Measurements from ENCODE around the gene ZFAND3.
"Not testable (repeated sequence)": the region's sequence is repeated elsewhere in the genome, so short reads cannot be mapped to it uniquely, and the experiment has no call there.

Gene ZFAND3

DNA sequence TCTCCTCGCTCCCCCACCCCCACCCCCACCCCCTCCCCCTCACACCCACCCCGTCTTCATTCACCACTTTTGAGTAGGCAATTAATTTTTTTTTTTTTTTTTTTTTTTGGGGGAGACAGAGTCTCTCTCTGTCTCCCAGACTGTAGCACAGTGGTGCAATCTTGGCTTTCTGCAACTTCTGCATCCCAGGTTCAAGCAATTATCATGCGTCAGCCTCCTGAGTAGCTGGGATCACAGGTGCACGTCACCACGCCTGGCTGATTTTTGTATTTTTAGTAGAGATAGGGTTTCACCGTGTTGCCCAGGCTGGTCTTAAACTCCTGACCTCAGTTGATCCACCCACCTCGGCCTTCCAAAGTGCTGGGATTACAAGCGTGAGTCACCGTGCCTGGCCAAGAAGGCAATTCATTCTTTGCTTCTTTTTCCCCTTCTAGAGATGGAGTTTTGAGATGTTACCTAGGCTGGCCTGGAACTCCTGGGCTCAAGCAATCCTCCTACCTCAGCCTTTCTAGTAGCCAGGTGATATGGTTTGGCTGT, 230.4 kb downstream of the ZFAND3 start:
- DNase-seq (ENCODE audit: low spot score), result not testable (repeated sequence)

DNA sequence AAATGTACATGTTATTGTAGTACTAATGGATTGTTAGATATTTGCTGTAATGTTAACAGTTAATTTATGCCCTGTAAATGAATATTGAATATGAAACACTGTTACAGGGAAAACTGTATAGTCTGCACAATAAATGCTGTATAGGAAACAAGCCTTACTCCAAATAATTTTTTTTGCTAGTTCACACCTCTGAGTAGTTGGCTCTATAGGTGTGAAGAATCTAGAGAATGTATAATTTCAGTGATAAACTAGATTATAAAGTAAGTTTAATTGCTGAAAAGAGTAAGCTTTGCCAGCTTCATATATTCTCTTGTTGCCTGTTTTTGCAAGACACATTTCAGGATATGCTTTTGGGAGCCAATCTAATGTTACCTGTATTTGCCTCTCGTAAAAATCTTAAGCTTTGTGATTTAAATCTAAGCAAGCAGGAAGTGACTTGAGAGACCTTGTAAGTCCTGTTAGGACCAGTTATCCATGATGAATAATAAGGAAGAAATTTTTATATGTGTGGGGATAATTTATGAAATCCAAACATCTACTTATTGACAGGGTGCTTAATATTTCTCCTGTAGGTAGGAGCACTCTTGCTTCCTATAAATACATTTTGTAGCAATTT, 232.4 kb downstream of the ZFAND3 start:
- DNase-seq (ENCODE audit: low spot score), result no peak

DNA sequence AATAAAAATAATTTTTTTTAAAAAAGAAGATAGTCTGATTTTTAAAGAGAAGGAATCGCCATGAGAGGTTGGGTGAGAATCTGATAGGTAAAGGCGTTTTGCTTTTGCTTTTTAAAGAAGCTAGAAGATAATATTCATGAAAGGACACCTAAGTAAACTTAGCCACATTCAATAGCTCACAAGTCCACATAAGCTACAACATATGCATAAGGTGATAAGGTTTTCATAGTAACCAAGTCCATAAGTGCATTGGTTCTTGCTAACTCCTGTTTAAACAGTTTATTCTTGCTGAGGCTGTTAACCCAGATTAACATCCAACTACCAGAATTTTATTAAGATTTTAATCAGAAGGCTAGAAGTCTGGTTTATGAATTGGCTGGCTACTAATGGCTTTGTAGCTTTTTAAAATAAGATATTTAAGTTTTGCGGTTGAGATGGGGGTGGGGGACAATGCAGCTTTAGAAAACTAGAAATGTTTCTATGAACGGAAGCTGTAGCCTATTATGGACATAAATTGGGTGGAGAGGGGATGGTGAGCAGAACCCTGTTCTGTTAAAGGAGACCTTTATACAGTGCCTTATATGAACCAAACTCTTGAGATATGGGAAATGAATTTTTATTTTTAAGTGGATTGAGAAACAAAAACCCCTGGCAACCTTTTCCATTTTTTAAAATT, 235.1 kb downstream of the ZFAND3 start:
- no peak for DNase-seq (ENCODE audit: low spot score)

DNA sequence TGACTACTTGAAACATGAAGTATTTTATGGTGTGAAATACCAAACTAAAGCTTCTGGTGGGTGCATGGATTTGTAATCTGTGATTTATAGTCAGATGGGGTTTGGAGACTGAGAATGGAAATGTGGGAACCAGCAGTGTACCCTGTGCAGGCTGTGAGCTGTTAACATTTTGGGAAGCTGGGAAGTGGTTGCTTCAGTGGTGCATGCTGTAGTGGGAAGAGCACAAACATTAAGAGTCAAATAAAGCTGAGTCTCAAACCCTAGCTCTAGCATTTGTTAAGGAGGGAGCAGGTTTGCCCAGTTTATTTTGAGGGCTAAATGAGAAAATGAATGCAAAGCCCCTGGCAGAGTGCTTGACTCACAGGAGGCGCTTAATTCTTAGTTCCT, 235.7 kb downstream of the ZFAND3 start:
- no peak for DNase-seq (ENCODE audit: low spot score)

DNA sequence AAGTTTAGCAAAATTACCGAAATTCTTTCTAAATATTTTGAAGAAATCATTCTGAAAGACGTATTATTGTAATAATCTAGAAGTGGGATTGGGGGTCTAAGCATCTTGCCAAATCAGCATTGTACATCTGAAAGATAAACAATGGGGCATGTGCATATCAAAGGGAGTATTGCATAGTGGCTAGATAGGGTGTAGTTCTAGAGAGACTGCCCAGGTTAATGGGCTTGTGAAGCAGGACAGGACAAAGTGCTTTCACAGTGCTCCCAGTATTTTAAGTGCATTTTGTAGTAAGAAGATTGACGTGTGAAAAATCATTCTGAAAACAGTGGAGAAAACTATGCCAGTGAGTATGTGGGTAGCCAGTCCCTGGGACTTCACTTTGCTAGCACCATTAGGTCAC, 236.8 kb downstream of the ZFAND3 start:
- no peak for DNase-seq (ENCODE audit: low spot score)

DNA sequence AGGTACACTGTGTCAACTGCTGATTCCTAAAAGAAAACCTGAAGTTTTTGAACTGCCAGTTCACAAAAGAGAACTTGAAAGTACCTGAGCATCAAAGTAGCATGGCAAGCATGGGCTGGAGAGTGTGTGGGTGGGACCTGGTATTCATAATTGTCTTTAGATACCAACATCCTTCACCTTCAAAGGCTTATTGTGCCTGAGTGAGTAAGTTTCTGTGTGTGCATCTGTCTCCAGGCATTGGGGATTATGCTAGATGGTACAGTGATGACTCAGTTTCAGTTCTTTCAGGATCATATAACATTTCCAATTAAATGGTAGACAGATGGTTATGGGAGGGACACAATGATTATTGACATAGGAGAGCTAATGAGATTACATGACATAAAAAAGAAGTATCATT, 238.5 kb downstream of the ZFAND3 start:
- DNase-seq (ENCODE audit: low spot score), result no peak

DNA sequence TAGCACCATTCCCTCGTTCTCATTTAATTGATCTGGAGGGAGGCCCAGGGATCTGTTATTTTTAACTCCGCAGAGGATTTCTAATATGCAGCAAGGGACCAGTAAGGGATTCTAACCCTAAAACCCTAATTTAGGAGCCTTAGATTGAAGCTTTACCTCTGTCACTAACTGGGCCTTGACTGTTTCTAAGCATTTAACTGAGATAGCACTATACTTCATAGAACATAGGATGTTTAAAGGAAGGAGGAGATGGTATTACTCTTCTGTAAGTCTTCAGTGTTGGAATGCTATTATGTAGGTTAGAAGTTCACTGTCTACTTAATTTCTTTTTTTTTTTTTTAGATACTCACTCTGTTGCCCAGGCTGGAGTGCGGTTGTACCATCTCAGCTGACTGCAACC, 242.5 kb downstream of the ZFAND3 start:
- no peak for DNase-seq (ENCODE audit: low spot score)

DNA sequence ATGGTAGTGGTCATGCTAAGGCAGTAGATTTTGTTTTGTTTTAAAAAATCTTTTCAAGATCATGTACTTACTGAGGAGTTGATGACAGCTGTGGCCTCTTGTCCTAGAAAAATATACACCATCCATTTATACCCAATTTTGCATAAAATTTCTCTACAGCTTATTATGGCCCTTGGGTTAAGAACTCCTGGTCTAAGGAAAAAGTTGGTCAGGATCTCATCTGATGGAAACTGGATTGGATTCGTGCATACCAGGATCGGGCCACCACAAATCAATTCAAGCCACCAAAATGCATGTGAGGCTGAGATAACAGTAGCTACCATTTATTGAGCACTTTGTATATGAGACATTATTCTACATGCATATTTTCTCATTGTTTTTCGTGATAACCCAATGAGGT, 244.4 kb downstream of the ZFAND3 start:
- DNase-seq (ENCODE audit: low spot score), result no peak

DNA sequence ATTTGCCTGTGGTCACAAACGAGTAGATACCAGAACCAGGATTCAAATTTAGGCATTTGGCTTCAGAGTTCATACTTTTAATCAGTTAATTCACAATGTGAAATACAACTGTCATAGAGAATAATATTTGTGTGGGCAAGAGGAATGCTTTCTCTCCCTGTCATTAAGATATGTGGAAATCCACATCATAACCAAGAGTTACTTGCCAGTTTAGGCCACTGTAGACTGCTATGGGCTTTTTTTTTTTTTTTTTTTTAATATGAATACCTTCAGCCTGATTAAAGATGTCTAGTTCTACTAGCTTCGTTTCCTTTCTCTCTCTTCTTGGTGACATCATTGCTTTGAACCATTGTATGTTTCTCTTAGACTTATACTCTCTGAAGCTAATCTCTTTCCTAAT, 244.9 kb downstream of the ZFAND3 start:
- DNase-seq (ENCODE audit: low spot score), result no peak

DNA sequence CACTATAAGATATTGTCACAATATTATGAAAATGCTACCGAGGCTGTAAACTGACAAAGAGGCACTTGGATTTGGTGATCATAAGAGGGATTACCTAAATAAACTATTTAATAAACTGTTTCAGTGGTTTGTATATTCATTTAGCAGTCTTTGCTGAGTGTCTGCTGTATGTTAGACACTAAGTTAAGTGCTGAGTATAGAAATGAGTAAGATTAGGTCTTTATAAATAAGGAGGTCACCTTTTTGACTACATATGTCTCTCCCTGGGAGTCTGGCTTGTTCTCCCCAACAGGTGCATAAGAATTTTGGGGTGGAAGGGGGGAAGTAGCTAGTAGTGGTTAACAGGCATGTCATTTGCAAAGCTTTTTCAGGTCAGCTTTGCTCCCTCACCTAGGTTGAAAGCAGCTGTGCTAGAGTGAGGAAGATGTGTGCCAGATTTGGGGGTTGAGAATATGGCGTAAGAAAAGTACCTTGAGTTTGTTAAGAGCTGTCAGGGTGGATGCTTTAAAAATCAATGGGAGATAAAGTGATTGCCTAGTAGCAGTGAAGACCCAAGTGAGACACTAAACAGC, 246.3 kb downstream of the ZFAND3 start:
- DNase-seq (ENCODE audit: low spot score), result no peak

DNA sequence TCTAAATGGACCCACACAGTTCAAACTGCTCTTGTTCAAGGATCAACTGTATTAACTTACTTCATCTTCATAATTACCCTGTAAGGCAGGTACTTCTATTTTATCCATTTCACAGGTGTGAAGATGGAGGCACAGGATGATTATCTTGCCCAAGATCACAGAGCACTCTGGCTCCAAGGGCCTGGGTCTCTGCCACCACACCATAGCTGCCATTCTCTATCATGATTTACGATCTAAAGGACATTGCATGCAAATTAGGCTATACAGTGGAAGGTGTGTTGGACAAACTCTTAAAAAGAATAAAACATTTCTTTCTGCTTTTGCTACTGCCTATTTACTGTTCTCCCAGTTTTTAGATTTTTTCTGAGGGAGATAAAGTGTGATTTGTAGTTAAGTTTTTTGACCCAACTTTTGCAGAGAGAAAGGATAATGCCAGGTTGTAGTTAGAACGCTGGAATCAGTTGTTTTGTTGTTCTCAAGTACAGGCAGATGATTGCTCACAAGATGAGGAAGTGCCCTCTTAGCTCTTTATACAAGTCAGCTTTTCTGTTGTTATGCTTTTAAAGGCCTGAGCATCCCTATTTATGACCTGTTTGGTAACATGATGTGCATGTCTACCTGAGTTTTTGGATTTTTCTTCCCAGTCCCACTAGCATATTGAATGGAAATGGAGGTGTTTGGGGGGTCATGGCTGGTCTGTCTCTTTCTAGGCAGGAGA, 247.9 kb downstream of the ZFAND3 start:
- DNase-seq (ENCODE audit: low spot score), result no peak

DNA sequence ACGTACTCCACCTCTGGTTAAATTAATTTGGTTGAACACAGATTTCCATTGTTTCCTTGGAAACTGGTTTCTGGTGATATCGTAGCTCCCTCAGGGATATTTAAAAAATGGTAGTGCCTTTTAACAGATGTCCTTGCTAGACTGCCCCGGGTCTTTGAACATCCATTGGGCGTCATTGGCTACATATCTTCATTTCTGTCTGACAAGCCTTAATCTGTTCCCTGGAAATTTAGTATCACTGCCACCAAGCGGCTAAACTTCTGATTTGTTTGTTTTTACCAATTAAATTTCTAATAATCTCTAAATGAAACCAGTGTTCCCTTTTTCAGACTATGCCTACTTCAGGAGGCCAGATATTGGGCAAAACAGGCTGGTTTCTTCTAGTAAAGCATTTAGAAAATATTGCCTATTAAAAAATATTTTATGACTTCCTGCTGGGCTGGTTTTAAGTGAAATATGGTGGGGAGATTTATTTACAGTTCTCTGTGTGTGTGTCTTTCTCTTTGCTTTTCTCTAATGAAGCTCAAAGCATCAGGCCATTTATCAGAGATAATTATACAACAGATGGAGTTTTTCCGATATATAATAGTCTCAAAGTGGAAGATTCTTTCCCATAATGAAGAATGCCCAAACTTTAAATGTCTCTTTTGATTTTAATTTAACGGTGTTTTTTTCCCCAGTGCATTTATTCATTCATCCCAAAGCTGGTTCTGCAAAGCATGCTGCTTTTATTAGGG, 249.5 kb downstream of the ZFAND3 start:
- peak; percentile 60 for DNase-seq (ENCODE audit: low spot score)

DNA sequence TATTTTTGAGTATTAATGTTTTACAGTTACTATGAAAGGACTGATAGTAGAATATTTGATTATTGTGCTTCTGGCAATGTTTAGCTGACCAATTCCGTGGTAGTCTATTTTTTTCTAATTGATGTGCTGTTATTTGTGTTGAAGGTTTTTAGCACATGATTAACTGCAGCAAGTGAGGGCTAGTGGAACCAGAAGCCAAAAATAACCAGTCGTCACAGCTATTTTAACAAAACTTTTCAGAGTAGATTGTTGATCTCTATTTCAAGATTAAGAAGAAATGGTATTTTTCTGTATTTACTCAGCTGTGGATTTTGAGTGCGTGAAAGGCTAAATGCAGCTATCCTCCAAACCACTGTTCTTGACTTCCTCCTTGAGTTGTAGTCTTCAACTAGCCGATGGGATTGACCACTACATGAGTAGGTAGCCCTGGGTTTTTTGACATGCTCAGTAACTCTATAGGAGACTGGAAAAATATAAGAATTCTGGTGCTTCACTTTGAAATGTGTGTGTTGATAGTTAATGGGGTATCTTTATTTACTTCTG, 258.0 kb downstream of the ZFAND3 start:
- DNase-seq (ENCODE audit: low spot score), result no peak

DNA sequence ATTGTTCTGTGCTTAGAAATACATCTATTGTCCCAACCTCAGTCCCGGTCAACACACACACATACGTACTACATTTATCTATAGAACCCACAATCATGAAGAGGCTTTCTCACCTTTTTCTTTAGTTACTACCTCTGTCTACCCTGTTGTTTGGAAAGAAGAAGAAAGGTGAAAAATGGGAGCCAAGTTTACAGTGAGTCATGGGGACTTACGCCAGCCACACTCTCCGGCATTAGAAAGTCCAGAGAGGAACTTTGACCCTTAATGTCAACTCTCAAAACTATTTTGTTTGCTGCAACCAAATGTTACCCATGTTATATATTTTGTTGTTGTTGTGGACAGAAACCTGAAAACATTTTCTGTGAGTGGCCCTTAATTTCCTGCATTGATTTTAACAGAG, 259.1 kb downstream of the ZFAND3 start:
- DNase-seq (ENCODE audit: low spot score), result no peak

DNA sequence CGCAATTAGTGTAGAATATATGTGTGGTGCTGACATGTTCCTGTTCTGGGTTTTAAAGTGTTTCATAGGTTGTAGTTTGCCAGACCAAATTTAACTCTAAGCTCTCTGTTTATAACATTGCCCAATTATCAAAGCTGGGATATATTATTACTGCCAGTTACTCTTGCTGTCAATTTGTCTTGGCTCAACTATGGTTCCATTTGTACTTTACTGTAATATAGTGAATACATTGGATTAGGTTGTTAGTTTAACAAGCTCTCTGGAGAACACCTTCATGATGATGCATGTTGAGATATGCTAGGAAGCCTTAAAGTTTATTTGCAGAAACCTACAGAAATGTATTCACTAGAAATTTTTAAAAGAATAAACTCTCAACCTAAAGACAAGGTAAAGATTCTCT, 259.6 kb downstream of the ZFAND3 start:
- no peak for DNase-seq (ENCODE audit: low spot score)

DNA sequence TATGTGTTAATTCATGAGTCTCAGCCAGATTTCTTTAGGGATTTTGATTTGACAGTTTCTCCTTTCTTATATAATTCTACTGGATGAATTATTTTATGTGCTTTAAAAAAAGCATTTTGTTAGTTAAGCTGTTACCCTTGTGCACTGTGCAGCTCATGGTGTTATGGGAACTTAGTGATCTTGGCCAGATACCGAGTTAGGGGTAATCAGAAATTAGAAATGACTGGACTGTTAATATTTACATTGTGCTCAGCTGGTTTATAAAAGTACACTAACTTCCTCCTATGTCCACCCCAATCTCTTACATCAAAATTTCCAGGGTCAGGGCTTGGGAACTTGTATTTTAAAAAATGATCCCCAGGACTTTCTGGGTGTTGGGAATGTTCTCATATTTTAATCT, 260.0 kb downstream of the ZFAND3 start:
- DNase-seq (ENCODE audit: low spot score), result no peak

DNA sequence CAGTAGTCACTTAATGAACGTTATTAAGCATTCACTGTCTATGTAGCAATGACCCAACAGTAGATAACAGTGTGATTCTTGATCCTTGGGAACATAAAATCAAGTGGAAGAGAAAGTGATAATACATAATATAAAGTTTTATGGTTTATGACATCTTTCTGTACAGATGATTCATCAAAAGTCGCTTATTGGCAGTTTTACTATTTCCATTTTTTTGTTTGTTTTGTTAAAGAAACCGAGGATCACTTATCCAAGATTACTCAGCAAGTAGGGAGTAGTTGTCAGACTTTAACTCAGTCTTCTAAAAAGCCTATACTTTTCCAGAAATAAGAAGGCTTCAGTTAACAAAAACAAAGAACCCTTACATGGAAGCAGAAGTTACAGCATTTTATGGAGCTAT, 260.8 kb downstream of the ZFAND3 start:
- no peak for DNase-seq (ENCODE audit: low spot score)

DNA sequence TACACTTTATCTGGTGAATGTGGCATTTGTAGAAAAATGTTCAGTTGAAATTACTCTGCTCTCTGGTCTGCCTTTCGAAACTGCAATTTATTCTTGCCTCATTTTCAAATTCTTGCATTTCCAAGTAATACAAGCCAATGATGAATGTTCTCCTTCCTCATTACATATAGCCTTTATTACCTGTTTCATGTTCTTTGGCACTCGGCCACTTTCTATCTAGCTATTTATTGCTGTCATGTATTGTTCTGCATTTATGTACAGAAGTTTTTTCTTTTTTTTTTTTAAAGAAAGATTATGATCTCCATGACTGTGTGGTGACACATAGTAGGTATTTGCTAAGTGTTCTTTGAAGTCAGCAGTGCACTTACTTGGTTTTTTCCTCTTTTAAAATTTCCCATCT, 261.4 kb downstream of the ZFAND3 start:
- DNase-seq (ENCODE audit: low spot score), result no peak

DNA sequence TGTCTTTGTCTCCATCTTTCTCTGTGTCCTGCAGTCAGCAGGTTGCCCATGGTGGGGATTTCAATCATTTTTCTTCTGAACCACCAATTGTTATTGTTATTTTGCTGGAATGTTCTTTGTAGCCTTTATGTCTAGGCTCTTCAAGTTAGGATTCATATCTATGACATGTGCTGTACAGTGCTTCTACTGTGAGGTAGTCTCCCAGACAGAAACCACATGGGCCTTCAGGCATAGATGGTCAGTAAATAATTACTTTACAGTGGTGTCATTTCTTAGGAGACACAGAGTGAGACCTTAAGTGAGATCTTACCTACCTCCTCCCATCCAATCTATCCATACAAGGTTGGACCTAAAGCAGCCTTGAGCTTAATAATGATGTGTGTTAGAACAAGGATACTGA, 265.5 kb downstream of the ZFAND3 start:
- DNase-seq (ENCODE audit: low spot score), result no peak

DNA sequence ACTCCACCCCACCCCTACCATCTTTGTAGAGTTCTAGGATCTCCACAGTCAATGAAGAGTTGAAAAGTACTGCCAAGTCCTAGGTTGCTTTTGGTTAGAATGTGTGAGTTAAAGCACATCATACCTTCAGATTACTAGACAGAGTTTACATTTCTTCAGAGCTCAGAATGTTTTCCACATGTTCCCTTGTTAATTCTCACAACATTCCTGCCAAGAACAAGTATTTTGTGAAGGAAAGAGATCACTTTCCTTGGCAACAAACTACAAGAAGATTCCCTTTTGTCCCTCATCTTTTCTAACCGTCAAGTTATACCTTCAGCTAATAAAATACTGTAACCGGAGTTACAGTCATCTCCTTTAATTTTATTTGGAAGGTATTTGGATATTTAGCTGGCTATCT, 266.8 kb downstream of the ZFAND3 start:
- no peak for DNase-seq (ENCODE audit: low spot score)

DNA sequence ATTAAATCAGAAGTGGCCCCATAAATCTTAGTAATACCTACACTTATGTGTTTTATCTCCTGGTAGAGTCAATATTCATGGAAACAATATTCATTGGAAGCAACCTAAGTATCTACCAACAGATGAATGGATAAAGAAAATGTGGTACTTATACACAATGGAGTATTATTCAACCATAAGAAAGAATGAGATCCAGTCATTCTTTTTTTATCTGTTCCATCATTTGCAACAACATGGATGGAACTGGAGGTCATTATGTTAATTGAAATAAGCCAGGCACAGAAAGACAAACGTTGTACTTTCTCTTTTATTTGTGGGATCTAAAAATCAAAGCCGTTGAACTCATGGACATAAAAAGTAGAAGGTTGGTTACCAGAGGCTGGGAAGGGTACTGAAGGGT, 268.5 kb downstream of the ZFAND3 start:
- peak; percentile 67 for DNase-seq (ENCODE audit: low spot score)

DNA sequence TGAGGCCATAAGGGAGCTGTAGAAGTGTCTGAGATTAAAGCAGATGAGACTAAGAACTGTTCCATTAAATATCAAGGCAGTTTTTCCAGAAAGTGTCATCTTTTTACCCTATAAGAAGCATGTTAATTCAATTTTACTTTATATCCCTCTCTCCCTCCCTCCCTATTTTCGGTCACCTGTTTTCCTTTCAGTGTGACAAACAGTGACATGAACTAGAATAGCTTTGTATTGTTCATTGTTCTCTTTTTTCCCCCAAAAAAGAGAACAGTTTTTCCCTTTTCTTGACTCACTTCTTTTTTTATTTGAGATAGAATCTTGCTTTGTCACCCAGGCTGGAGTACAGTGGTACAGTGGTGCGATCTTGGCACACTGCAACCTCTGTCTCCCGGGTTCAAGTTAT, 269.3 kb downstream of the ZFAND3 start:
- DNase-seq (ENCODE audit: low spot score), result peak; percentile 61
